ENCODE data around the gene SLC5A11. TPM values are rescaled to one million over a fixed set of nuclear protein-coding genes. Genes with fewer than 3 reads are reported as not detected.

SLC5A11 gene, protein sequence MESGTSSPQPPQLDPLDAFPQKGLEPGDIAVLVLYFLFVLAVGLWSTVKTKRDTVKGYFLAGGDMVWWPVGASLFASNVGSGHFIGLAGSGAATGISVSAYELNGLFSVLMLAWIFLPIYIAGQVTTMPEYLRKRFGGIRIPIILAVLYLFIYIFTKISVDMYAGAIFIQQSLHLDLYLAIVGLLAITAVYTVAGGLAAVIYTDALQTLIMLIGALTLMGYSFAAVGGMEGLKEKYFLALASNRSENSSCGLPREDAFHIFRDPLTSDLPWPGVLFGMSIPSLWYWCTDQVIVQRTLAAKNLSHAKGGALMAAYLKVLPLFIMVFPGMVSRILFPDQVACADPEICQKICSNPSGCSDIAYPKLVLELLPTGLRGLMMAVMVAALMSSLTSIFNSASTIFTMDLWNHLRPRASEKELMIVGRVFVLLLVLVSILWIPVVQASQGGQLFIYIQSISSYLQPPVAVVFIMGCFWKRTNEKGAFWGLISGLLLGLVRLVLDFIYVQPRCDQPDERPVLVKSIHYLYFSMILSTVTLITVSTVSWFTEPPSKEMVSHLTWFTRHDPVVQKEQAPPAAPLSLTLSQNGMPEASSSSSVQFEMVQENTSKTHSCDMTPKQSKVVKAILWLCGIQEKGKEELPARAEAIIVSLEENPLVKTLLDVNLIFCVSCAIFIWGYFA
- not detected in 2 replicates for total RNA-seq

GRCh38 chr16:24845726-24846547 lies at the start of gene SLC5A11:
SLC5A11 (plus strand) TSS chr16:24845963; CDS start chr16:24858644, 12,681 bp downstream.

Other genes starting within 250 kb of the SLC5A11 start
- gene TNRC6A, start 116.3 kb upstream of the SLC5A11 start, total RNA-seq, result 23.0 and 26.5 TPM in 2 replicates
- gene ARHGAP17, start 169.4 kb downstream of the SLC5A11 start, total RNA-seq, result 30.8 and 35.5 TPM in 2 replicates